ENCODE data around the gene RHBDD1. TPM values are rescaled to one million over a fixed set of nuclear protein-coding genes. Genes with fewer than 3 reads are reported as not detected.

The RHBDD1 gene
- polyA plus RNA-seq, 1 of the 3 experiments (the other 2 are of a cell fraction): 10.3 TPM

GRCh38 chr2:227038550-227039189, 202.8 kb downstream of the RHBDD1 start:
- no peaks in the 10 kb centered on the region for H3K36me3 ChIP-seq (replicated peaks in 1 of 2; ENCODE audit: control insufficient read depth in 1 of 2, insufficient read depth in 2 of 2, low read length in 1 of 2)
- DNase-seq: no peak

GRCh38 chr2:227043981-227044380, 208.1 kb downstream of the RHBDD1 start:
- no peak for DNase-seq
- H3K36me3 ChIP-seq (replicated peaks in 1 of 2; ENCODE audit: control insufficient read depth in 1 of 2, insufficient read depth in 2 of 2, low read length in 1 of 2): no peaks in the 10 kb centered on the region
- TF ChIP-seq USF1 (IDR thresholded peaks at IDR 0.05; ENCODE audit: borderline replicate concordance, low read depth): no peak
- no peak for TF ChIP-seq CTCF (IDR thresholded peaks at IDR 0.05)
- no peak for TF ChIP-seq ZBTB33 (IDR thresholded peaks at IDR 0.05; ENCODE audit: borderline replicate concordance, low read depth)
- TF ChIP-seq RFX5 (IDR thresholded peaks at IDR 0.05; ENCODE audit: low read length): no peak
- TF ChIP-seq GABPA (IDR thresholded peaks at IDR 0.05; ENCODE audit: low read depth): no peak
- no peak for TF ChIP-seq NRF1 (IDR thresholded peaks at IDR 0.05; ENCODE audit: low read depth, low read length)
- no peak for TF ChIP-seq RAD21 (IDR thresholded peaks at IDR 0.05; ENCODE audit: low read length)
- TF ChIP-seq POLR2AphosphoS5 (IDR thresholded peaks at IDR 0.05; ENCODE audit: low read depth, low read length): no peak
- no peak for TF ChIP-seq YY1 (IDR thresholded peaks at IDR 0.05; ENCODE audit: low read depth)
- no peak for TF ChIP-seq FOXJ3 (CRISPR knock-in tag; IDR thresholded peaks at IDR 0.05)
- no peak for TF ChIP-seq GATA2 (CRISPR knock-in tag; IDR thresholded peaks at IDR 0.05)
- no peak for TF ChIP-seq SMC3 (IDR thresholded peaks at IDR 0.05; ENCODE audit: low read depth, low read length)
- no peaks in the 10 kb centered on the region for H4K20me1 ChIP-seq (ENCODE audit: insufficient read depth)
- no peak overlapping the region for H3K4me2 ChIP-seq
- POLR2A ChIA-PET: no interaction called here
- no peak overlapping the region for H2AFZ ChIP-seq (ENCODE audit: low read depth)
- no peaks in the 10 kb centered on the region for H3F3A ChIP-seq (replicated peaks; ENCODE audit: insufficient read depth)
- CTCF ChIA-PET: interaction anchor here (0.7 to 2.1 kb wide), 2 partner anchors 11 to 63 kb away, joined by 3 to 10 read pairs; no protein-coding TSS in a partner anchor
- no peaks in the 10 kb centered on the region for H3K9me2 ChIP-seq
- no peaks in the 10 kb centered on the region for H3K9me3 ChIP-seq
- no peak overlapping the region for H3K9ac ChIP-seq
- H3K79me2 ChIP-seq (ENCODE audit: insufficient read depth): no peaks in the 10 kb centered on the region
- H3K4me1 ChIP-seq (ENCODE audit: control insufficient read depth in 1 of 2, insufficient read depth in 2 of 2, low read depth in 1 of 2, low read length in 1 of 2): no peaks in the 10 kb centered on the region; a peak in 1 of 4 replicates
- no peak overlapping the region for H3K4me3 ChIP-seq (ENCODE audit: low read depth in 2 of 2, low read length in 1 of 2)
- H3K27me3 ChIP-seq (ENCODE audit: insufficient read depth): no peaks in the 10 kb centered on the region; the same call in 1 of the 2 replicates
- 27% methylated on average over 3 of the region's 3 CpGs for WGBS (ENCODE audit: low lambda C conversion rate)
- no peak overlapping the region for H3K27ac ChIP-seq (ENCODE audit: low read depth in 2 of 2, low read length in 1 of 2)

More at GRCh38 chr2:227038550-227039189, 202.8 kb downstream of the RHBDD1 start:
- ChIA-PET POLR2A (no interaction called here), CTCF (interaction anchor here (1.0 to 1.7 kb wide), 6 partner anchors 9 to 239 kb away, joined by 4 to 5 read pairs (median 4); partner anchors contain the start of gene IRS1)
- H3K9ac ChIP-seq: no peak overlapping the region
- WGBS (ENCODE audit: low lambda C conversion rate): 26% methylated on average over 1 of the region's 1 CpG
- no peaks in the 10 kb centered on the region for H3K79me2 ChIP-seq (ENCODE audit: insufficient read depth)
- H2AFZ ChIP-seq (ENCODE audit: low read depth): no peak overlapping the region
- peaks cover 0 to 20% of the 10 kb centered on the region in 2 experiments; a peak in 2 of 4 replicates for H3K4me1 ChIP-seq (ENCODE audit: control insufficient read depth in 1 of 2, insufficient read depth in 2 of 2, low read depth in 1 of 2, low read length in 1 of 2)
- H3K9me2 ChIP-seq: no peaks in the 10 kb centered on the region
- no peaks in the 10 kb centered on the region; the same call in 1 of the 2 replicates for H3K27me3 ChIP-seq (ENCODE audit: insufficient read depth)
- no peak for TF ChIP-seq USF1 (IDR thresholded peaks at IDR 0.05; ENCODE audit: borderline replicate concordance, low read depth)
- peak; percentile 30; the same call in 1 of the 2 replicates for TF ChIP-seq RAD21 (IDR thresholded peaks at IDR 0.05; ENCODE audit: low read length)
- TF ChIP-seq RCOR1 (IDR thresholded peaks at IDR 0.05; ENCODE audit: low read length): peak; percentile 16; the same call in 1 of the 2 replicates
- no peaks in the 10 kb centered on the region for H3F3A ChIP-seq (replicated peaks; ENCODE audit: insufficient read depth)
- H3K27ac ChIP-seq (ENCODE audit: low read depth in 2 of 2, low read length in 1 of 2): no peak overlapping the region
- no peak overlapping the region for H3K4me3 ChIP-seq (ENCODE audit: low read depth in 2 of 2, low read length in 1 of 2)
- no peaks in the 10 kb centered on the region for H3K9me3 ChIP-seq
- no peak overlapping the region for H3K4me2 ChIP-seq
- H4K20me1 ChIP-seq (ENCODE audit: insufficient read depth): no peaks in the 10 kb centered on the region

Measured in SK-N-SH (cell line).